HUES64 (cell line): ENCODE measurements around the gene SLC25A45.

ENCODE experiments used
- H3K27ac ChIP-seq: 2 replicates; pipeline ENCODE4 v1.7.0; 2013; ENCODE audit warnings: low read depth, low read length, inconsistent platforms
- H3K27me3 ChIP-seq: 2 replicates; pipeline ENCODE4 v1.6.1; 2013; ENCODE audit warnings: mild to moderate bottlenecking, low read length; ENCODE audit not compliant: insufficient read depth
- H3K36me3 ChIP-seq: 2 replicates; pipeline ENCODE4 v1.6.1; 2013; ENCODE audit warnings: mild to moderate bottlenecking, low read length; ENCODE audit not compliant: insufficient read depth
- H3K4me1 ChIP-seq: 2 replicates; pipeline ENCODE4 v1.6.1; 2013; ENCODE audit warnings: mild to moderate bottlenecking, low read length, moderate library complexity; ENCODE audit not compliant: insufficient read depth
- H3K4me3 ChIP-seq: 2 replicates; pipeline ENCODE4 v1.5.1; 2013; ENCODE audit warnings: mild to moderate bottlenecking, low read length, moderate library complexity
- H3K9ac ChIP-seq: 2 replicates; pipeline ENCODE4 v1.6.1; 2013; ENCODE audit warnings: mild to moderate bottlenecking, low read depth, low read length
- H3K9me3 ChIP-seq: 2 replicates; pipeline ENCODE4 v1.6.1; 2013; ENCODE audit warnings: low read depth, low read length; ENCODE audit not compliant: insufficient read depth
- WGBS: fragments of 150-250, 120-280 bp; methylation state at CpG from one replicate; pipeline ENCODE4 v1.1.7; 2013; ENCODE audit warnings: missing lambda C conversion rate; 5-methylcytosine and 5-hydroxymethylcytosine counted together

Gene SLC25A45

DNA sequence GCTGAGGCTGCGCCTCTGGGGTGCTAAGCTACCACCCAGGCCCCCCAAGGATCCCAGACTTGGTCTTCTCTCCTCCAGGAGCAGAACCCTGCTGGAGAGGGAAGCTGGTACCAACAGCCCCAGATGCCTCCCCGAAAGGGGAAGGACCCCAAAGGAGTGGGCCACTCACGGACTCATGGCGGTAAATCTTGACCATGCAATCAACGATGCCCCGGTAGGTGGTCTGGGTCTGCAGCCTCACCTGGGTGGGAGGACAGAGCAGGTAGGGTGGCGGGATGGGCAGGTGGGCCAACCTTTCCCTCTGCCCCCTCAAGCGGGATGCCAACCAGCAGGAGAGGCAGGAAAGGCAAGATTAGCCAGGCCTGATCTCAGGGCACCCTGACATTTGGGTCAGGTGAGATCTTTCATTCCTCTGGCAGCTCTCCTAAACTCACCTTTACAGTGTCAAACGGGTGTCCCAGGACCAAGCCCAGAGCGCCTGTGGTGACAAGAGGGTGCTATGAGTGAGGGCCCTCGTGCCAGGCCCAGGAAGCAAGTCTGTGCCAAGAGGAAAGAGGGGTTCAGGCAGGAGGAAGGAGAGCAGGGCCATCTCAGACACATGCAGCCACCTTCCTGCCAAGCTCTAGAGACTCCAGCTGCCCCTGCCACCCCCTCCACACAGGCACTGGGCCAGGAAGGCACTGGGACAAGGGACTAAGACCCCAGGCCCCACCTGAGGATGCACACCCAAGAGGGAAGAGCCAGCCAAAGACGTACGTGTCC lies 2.6 kb downstream of the SLC25A45 start:
- Histone ChIP-seq H3K36me3 (no peaks in the 10 kb centered on the region), H3K9ac (no peak overlapping the region), H3K4me1 (peaks cover 16% of the 10 kb centered on the region), H3K9me3 (no peaks in the 10 kb centered on the region), H3K27ac (no peak overlapping the region), H3K27me3 (no peaks in the 10 kb centered on the region), H3K4me3 (no peak overlapping the region)
- WGBS: 95% methylated on average over 13 of the region's 13 CpGs

- no peak overlapping the region for H3K4me3 ChIP-seq
- 92% methylated on average over 14 of the region's 14 CpGs for WGBS
- H3K9me3 ChIP-seq: no peaks in the 10 kb centered on the region
- H3K36me3 ChIP-seq: no peaks in the 10 kb centered on the region
- no peaks in the 10 kb centered on the region for H3K27me3 ChIP-seq
- H3K27ac ChIP-seq: no peak overlapping the region
- peaks cover 16% of the 10 kb centered on the region for H3K4me1 ChIP-seq
- H3K9ac ChIP-seq: no peak overlapping the region
Observed at GRCh38 chr11:65378928-65379638, 3.4 kb downstream of the SLC25A45 start.

DNA sequence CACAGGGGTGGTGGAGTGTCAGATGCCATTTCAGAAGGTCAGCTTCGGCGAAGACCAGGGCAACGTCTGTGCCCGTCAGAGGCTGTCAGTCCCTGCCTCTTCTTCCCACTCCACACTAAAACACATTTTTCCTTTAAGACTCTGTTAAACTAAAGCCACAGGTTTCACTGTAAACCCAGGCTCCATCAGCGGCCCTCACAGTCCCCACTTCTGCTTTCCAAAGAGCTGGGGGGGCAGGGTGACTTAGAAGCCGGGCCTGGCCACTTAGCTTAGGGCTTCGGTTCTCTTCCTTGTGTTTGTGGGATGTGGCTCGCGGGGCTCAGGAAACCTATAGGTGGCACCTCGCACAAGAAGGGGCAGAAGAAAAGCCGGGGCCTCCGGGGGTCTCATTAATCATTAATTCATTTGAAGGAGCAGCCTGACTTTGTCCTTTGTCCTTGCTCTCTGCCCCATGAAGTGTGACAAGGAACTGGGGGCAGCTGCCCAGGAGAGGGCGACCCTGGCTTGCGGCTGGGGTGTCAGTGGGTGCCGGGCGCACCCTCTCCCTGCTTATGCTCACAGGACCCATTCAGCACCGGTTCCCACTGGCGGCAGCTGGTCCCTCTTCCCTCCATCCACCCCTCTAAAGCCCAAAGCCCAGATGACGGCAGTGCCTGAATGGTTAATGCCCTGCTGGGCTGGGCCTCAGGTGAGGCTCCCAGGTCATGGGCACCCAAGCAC lies 4.1 kb downstream of the SLC25A45 start:
- Histone ChIP-seq H3K27ac (no peak overlapping the region), H3K36me3 (no peaks in the 10 kb centered on the region), H3K4me1 (peaks cover 16% of the 10 kb centered on the region), H3K4me3 (no peak overlapping the region), H3K9me3 (no peaks in the 10 kb centered on the region), H3K27me3 (no peaks in the 10 kb centered on the region; the same call in 1 of the 2 replicates), H3K9ac (no peak overlapping the region)
- WGBS: 89% methylated on average over 19 of the region's 19 CpGs

GRCh38 chr11:65377777-65378176 lies 4.7 kb downstream of the SLC25A45 start:
- no peaks in the 10 kb centered on the region for H3K36me3 ChIP-seq
- WGBS: 87% methylated on average over 8 of the region's 8 CpGs
- H3K27ac ChIP-seq: no peak overlapping the region
- no peak overlapping the region for H3K4me3 ChIP-seq
- peaks cover 11% of the 10 kb centered on the region for H3K4me1 ChIP-seq
- H3K9me3 ChIP-seq: no peaks in the 10 kb centered on the region
- no peaks in the 10 kb centered on the region; the same call in 1 of the 2 replicates for H3K27me3 ChIP-seq
- H3K9ac ChIP-seq: no peak overlapping the region

DNA sequence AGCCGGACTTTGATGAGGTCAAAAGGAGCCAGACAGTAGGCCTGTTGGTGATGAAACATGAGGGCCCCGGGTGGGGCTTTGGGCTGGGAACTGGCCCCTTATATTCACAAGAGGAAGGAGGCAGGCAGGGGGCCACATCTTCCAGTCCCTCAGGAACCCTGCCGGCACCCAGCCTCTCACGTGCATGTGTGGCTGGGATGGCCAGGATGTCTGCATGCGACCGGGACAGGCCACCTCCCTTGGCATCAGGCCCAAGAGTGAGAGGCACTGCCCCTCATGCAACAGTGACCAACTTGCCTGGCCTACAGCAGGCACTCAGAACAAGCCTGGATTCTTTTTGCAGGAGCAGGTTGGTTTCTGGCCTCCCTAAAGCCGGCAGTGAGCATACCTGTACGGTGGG lies 5.4 kb downstream of the SLC25A45 start:
- WGBS: 82% methylated on average over 8 of the region's 8 CpGs
- H3K9me3 ChIP-seq: no peaks in the 10 kb centered on the region
- no peak overlapping the region for H3K9ac ChIP-seq
- H3K4me1 ChIP-seq: peaks cover 4% of the 10 kb centered on the region
- no peak overlapping the region for H3K27ac ChIP-seq
- no peaks in the 10 kb centered on the region for H3K36me3 ChIP-seq
- H3K27me3 ChIP-seq: no peaks in the 10 kb centered on the region; the same call in 1 of the 2 replicates
- H3K4me3 ChIP-seq: no peak overlapping the region

DNA sequence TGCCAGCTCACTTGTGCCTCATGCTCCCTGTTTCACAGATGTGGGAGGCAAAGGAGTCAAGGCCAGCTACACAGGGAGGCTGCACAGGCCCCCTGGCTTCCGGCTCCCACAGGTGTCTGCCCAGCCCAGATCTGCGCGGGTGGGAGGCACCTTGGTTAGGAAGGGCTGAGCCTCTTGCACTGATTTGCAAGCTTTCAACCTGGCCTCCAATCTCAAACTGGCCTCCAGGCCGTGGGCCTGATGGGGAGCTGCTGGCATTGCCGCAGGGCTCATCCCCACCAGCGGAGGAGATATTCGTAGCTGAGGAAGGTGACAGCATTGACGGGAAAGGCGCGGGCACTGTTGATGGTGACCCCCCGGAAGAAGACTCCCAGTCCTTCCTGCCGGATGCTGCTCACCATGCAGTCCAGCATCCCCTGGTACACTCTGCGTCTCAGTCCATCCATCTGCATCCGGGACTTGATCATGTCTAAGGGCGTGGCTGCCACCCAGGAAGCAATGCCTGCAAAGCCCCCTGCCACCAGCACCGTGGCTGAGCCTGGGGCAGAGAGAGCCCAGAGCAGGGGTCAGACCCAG lies 6.2 kb downstream of the SLC25A45 start:
- no peak overlapping the region for H3K4me3 ChIP-seq

DNA sequence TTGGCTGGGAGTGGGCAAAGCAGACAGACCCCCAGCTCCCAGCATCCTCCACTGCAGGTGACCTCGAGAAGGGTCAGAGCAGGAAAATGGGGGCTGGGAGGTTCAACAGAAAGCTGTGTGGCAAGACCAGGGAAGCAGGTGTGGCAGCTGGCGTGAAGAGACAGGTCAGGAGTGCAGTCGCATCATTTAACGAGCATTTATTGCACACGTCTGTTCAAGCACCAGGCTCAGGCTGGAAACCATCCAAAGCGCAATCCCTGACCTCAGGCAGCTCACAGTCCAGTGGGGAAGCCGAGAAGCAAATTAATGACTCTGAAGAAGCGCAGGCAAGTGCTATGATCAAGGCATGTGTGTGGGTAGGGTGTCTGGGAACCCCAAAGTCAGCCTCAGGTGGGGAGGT lies 7.4 kb downstream of the SLC25A45 start:
- no peak overlapping the region for H3K27ac ChIP-seq
- H3K4me3 ChIP-seq: no peak overlapping the region
- H3K9ac ChIP-seq: no peak overlapping the region
- H3K9me3 ChIP-seq: no peaks in the 10 kb centered on the region
- H3K4me1 ChIP-seq: no peaks in the 10 kb centered on the region
- WGBS: 93% methylated on average over 8 of the region's 8 CpGs
- no peaks in the 10 kb centered on the region; the same call in 1 of the 2 replicates for H3K27me3 ChIP-seq
- no peaks in the 10 kb centered on the region for H3K36me3 ChIP-seq

More for the DNA sequence above, 6.2 kb downstream of the SLC25A45 start:
- no peaks in the 10 kb centered on the region for H3K4me1 ChIP-seq
- WGBS: 92% methylated on average over 16 of the region's 16 CpGs
- no peaks in the 10 kb centered on the region for H3K36me3 ChIP-seq
- H3K9me3 ChIP-seq: no peaks in the 10 kb centered on the region
- no peaks in the 10 kb centered on the region; the same call in 1 of the 2 replicates for H3K27me3 ChIP-seq
- no peak overlapping the region for H3K27ac ChIP-seq
- no peak overlapping the region for H3K9ac ChIP-seq

- H3K4me3 ChIP-seq: no peak overlapping the region
- H3K9ac ChIP-seq: no peak overlapping the region
- no peaks in the 10 kb centered on the region for H3K9me3 ChIP-seq
- no peak overlapping the region for H3K27ac ChIP-seq
- H3K27me3 ChIP-seq: no peaks in the 10 kb centered on the region; the same call in 1 of the 2 replicates
- H3K36me3 ChIP-seq: no peaks in the 10 kb centered on the region
- no peaks in the 10 kb centered on the region for H3K4me1 ChIP-seq
- WGBS: 92% methylated on average over 14 of the region's 14 CpGs
Observed at GRCh38 chr11:65373839-65374580, 8.4 kb downstream of the SLC25A45 start.

- no peaks in the 10 kb centered on the region; the same call in 1 of the 2 replicates for H3K4me1 ChIP-seq
- no peak overlapping the region for H3K9ac ChIP-seq
- H3K9me3 ChIP-seq: no peaks in the 10 kb centered on the region
- H3K36me3 ChIP-seq: no peaks in the 10 kb centered on the region
- no peaks in the 10 kb centered on the region; the same call in 1 of the 2 replicates for H3K27me3 ChIP-seq
- H3K27ac ChIP-seq: no peak overlapping the region
- no peak overlapping the region for H3K4me3 ChIP-seq
- WGBS: 91% methylated on average over 6 of the region's 6 CpGs
Observed at GRCh38 chr11:65370659-65371049, 11.8 kb downstream of the SLC25A45 start.

DNA sequence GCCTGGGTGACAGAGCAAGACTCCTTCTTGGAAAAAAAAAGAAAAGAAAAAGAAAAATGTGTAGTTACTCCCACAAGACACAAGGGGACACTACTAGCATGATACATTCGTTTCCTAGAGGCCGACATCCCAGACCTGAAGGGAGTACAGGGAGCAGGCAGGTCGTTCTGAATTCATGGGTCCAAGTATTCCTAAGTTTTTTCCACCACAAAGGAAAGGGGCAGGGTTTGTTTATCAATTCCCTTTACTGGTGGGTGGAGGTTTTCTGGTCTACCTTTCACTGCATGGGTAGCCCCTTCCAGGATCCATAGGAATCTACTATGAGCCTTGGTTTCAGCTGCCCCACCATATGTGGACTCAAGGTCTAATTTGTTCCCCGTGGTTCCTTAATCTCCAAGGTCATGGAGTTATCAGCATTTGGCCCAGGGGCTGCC lies 16.1 kb downstream of the SLC25A45 start:
- Histone ChIP-seq H3K27ac (no peak overlapping the region), H3K4me1 (no peaks in the 10 kb centered on the region; the same call in 1 of the 2 replicates), H3K27me3 (no peaks in the 10 kb centered on the region), H3K36me3 (no peaks in the 10 kb centered on the region), H3K9me3 (no peaks in the 10 kb centered on the region), H3K4me3 (no peak overlapping the region), H3K9ac (no peak overlapping the region)
- WGBS: 19% methylated on average over 4 of the region's 4 CpGs
